NCI-H1417 treated with DMSO at 0.1 percent for 48 hours (cell line): ENCODE results near the gene SDE2.
"Not testable (repeated sequence)": the region's sequence is repeated elsewhere in the genome, so short reads cannot be mapped to it uniquely, and the experiment has no call there.

ENCODE experiments used
- DNase-seq: peaks from one replicate; lab custom pipeline; 2025; lab: John Stamatoyannopoulos, UW

Gene SDE2

DNA sequence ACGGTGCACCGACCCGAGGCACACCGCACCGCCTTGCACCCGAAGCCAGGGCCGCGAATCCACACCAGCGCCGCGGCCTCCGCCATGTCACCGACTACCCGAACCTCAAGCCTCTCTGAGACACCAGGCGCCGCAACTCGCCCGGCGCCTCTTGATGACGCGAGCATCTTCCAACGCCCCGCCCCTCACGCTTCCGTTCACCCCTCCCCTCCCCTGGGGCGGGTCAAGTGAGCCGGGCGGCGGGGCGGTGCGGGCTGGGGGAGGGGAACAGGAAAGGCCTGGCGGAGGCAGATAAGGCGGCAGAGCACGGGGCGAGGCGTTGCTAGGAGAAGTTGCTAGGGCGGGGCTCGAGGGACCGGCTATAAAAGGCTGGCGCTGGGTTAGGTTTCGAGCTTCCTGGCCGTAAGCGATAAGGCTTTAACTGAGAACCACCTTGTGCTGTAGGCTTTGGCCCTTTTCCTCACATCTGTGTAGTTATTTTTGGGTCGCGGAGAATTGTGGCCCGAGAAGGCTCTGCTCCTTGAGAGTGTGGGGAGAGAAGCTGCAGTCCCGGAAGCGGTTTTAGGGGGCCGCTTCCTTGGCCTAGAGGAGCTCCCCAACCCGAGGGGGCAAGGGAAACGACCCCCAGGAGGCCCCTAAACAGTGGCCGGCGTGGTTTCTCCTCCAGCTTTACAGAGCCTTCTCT, at the start of gene SDE2:
SDE2 (minus strand) TSS at position 117 of the 685 bp plus-strand sequence; CDS start at position 86, 31 bp downstream.
- DNase-seq: peak; percentile 94

DNA sequence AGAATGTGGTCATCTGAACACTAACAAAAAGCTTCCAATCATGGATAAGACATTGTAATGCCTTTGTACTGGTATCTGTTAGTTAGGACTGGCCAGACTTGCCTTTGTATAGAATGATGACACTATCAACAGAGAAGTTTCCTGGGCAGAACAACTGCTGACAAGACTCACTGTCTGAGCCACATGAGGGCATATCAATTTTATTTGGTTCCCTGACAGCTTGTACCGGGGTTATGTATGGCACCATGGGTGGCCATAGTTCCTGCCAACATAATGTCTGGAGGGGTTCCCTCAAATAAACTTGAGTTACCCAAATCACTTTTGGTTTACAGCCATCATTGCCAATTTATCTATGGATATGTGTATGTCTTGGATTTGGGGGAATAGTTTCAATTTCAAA, 49.7 kb upstream of the SDE2 start:
- DNase-seq: no peak

DNA sequence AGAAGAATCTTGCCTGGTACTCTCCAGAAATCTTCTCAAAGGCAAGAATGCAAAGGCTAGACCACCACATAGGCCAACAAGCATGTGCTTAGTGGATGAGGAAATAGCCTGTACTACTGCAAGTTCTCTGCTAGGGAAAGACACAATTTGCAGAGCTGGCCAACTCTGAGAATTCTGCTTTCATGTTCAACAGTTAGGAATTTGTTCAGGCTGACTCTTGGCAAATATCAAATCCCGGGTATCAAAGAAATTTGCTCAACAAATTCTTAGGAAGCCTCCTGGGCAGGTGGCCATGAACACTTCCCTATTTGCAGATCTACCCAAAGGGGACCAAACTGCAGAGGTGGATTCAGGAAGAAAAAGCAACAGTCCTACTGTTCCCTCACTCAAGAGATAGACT, 48.4 kb upstream of the SDE2 start:
- DNase-seq: no peak

DNA sequence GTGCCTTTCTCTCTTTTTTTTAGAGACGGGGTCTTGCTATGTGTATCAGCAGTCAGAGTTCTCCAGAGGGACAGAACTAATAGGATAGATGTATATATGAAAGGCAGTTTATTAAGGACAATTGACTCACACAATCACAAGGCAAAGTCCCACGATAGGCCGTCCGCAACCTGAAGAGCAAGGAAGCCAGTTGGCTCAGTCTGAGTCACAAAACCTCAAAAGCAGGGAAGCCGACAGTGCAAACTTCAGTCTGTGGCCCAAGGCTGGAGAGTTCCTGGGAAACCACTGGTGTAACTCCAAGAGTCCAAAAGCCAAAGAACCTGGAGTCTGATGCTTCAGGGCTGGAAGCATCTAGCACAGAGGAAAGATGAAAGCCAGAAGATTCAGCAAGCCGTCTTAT, 47.1 kb upstream of the SDE2 start:
- DNase-seq: no peak

DNA sequence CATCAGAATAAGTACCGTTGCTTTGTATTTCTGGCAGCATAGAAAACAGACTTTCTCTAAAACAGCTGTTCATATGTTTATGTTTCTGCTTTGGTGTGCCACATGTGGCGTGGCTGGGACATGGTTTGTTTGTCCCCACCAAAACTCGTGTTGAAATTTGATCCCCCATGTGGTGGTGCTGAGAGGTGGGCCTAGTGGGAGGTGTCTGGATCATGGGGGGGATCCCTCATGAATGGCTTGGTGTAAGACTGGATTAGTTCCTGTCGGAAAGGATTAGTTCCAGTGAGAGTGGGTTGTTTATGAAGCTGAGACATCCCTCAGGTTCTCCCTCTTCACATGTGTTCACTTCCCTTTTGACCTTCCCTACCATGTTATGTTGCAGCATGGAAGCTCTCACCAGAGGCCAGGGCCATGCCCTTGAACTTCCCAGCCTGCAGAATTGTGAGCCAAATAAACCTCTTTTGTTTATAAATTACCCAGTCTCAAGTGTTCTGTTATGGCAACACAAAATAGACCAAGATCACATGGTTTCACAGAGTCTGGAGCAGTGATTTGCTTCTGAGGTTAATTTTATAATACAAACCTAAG, 45.5 kb upstream of the SDE2 start:
- DNase-seq: no peak

DNA sequence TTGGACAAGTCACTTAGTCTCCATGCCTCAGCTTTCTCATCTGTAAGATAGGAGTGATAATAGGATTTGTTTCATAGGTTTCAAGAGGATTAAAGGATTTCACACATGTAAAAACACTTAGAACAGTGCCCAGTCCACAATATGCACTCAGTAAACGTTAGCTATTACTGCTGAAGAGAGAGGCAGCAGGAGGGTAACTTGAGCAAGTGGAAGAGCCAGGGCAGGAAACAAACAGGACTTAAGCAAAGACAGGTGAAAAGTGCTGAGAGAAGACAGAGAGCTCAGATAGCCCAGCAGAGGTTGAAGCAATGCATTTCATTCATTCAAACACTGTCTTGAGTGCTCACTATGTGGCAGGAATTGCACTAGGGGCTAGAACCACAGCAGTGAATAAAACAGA, 42.3 kb upstream of the SDE2 start:
- DNase-seq: no peak

DNA sequence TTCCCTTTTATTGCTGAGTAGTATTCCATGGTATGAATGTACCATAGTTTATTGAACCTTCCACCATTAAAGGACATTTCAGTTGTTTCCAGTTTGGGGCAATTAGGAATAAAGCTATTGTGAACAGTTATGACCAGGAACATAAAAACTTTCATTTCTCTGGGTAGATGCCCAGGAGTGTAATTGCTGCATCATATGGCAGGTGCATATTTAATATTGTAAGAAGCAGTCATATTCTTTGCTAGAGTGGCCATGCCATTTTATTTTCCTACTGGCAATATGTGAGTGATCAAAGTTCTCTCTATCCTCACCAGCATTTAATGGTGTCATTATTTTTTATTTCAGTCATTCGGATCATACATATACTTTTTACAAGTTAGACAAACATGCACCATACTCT, 39.5 kb upstream of the SDE2 start:
- DNase-seq: no peak

DNA sequence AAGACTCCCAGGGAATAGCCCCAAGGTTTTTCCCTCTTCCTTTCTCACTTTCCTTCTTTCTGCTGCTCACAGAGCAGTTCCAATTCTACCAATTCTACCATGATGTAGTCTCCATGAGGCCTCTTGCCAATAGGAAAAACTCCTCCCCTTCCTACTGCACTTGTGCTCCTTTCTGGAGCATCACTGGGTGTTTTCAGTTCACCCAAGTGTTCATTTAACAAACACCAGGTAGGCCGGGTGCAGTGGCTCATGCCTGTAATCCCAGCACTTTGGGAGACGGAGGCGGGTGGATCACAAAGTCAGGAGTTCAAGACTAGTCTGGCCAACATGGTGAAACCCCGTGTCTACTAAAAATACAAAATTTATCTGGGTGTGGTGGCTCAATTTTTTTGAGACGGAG, 36.8 kb upstream of the SDE2 start:
- DNase-seq: no peak

DNA sequence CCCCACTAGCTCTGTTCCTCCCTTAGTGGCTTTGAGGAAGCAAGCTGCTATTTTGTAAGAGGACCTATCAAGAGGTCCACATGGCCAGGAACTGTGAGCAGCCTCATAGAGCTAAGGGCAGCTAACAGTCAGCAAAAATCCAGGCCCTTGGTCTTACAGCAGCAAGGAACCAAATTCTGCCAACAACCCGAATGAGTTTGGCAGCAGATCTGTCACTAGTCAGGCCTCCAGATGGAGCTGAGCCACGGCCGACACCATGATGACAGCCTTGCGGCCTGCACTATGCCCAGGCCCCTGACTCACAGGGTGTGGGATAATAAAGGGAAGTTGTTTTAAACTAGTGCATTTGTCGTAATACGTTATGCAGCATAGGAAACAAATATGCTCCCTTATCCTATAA, 35.3 kb upstream of the SDE2 start:
- no peak for DNase-seq

DNA sequence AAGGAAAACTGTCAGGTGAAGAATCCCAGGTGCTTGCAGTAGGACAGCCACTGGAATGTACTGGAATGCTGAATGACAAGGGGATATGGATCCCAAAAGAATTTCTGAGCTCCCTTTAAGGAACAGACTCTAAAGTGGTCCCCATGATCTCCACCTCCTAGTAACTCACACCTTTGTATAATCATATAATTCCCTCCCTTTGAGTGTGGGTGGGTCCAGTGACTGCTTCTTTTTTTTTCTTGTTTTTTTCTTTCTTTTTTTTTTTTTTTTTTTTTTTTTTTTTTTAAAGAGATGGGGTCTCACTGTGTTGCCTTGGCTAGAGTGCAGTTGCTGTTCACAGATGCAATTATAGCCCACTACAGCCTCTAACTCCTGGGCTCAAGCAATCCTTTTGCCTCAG, 34.8 kb upstream of the SDE2 start:
- DNase-seq: no peak

DNA sequence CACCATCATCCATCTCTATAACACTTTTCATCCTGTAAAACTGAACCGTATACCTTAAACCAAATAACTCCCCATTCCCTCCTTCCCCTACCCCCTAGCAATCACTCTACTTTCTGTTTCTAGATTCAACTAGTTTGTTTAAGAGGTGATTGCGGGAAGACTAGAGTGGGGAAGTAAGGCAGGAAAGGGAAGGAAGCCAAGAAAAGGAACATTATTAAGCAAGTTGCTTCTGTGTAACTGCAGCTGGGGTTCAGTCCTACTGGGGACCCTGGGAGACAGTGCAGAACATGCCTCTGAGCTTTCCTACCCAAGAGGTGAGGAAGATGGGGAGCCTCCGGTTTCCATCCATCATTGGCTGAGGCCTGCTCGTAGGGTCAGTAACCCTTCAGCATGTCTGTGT, 34.4 kb upstream of the SDE2 start:
- no peak for DNase-seq

DNA sequence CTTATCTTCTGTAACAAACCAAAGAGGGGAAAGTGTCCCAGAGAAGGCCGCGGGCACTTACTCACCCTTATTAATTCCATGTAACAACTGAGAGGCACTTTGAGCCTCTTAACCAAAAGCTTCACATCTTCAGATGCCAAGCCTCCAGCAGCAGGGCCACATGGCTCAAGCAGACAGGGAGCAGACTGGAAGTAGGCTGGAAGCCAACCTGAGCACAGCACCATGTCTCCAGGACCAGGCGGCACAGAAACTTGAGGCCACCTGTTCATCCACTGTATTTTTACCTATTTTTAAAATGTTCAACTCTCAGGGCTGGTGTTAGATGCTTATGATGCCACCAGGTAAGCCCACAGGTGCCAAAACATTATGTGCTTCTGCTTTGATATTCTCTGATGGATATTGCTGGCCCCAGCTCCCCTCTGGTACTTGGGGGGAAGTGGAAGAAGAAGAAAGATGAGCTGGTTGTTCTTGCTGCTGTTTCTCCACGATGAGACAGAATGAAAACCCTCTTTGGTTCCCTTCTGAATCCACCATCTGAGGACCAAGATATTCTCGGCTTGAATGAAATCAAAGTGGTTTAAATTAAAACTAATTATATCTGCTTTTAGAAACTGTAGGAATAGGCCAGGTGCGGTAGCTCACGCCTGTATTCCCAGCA, 30.6 kb upstream of the SDE2 start:
- no peak for DNase-seq

DNA sequence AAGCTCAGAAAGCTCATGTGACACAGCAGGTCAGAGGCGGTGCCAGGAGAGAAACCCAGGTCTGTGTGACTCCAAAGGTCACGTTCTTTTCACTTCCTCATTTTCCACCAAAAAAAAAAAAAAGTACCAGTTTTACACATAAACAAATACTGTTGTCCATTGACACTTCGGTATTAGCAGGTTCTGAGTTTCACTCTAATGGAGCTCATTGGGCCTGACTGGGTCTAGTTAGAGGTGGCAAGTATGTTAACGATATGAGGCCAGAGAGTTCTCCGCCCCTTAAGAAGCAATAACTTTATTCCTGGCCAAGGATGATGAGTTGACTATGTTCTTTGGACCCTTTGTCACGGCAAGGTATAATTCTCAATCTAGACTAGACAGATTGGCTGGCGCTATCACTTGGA, 30.0 kb upstream of the SDE2 start:
- DNase-seq: no peak

DNA sequence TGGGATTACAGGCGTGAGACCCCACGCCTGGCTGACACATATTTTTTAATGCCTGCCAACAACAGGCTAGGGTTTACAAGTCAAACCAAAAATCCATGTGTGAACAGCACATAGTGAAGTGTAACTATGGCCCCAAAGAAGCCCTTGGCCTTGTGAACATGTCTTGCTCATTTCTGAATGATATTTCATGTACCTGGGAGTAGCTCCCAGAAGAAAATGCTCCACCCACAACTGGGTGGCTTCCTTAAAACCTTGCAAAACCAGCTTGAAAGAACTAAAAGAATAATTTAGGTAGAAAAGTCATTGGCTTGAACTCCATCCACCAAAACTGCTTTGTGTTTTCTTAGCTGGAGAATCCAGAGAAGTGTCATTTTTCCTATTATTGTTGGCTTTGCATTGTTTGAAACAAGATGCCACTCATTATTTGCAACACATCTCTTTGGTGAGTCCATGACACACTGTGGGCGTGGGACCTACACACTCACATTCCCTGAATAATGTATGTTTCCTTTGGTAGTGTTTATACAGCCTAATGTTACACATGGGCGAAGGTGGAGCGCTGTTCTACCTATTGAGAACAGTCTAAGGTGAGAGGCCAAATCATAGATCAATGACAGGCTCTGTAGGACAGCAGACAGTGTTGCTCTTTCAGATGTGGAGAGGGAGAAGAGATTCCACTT, 28.5 kb upstream of the SDE2 start:
- DNase-seq: no peak

DNA sequence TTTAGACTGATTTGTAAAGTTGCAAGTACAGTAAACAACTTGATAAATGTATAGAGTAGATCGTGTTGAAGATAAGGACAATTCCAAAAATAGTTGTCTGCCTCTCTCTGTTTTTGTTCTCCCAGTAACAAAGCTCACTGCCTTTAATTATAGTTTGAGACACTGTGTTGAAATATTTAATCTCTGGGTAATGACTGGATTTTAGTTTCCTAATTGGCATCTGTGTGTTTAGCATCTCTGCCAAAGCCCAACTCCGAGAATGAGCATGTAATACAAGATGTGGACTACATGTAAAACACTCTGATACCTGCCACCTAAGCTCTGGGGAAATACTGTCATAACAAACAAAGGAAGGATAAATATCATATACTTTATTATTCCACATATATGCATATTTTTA, 27.7 kb upstream of the SDE2 start:
- no peak for DNase-seq

DNA sequence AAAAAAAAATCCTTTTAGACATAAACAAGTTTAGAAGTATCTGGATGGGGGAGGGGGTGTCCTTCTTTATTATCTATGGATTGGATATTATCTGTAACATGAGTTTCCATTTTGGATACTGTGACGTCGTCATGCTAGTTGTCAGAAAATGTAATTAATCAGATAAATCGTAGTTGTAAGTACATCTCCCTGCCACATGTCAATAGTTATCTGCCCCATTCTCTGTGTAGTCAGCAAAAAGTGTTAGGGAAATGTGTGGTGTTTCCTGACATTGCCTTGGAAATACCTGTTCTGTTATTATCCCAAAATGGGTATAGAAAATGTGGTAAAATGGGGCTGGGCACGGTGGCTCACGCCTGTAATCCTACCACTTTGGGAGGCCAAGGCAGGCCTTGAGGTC, 24.6 kb upstream of the SDE2 start:
- DNase-seq: no peak

DNA sequence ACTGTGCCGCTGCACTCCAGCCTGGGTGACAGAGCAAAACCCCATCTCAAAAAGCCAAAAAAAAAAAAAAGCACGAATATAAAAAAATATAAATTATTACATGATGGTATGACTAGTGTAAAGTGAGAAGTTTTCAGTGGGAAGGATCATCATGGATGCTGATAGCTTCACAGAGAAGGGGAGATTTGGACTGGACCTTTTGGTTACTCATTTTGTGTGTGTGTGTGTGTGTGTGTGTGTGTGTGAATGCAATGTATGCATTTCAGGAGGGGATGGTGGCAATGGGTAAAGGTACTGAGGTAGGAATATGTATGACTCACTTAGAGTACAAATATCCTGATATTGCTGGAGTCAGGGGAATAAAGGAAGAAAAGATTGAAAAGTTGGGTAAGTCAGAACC, 22.7 kb upstream of the SDE2 start:
- no peak for DNase-seq

DNA sequence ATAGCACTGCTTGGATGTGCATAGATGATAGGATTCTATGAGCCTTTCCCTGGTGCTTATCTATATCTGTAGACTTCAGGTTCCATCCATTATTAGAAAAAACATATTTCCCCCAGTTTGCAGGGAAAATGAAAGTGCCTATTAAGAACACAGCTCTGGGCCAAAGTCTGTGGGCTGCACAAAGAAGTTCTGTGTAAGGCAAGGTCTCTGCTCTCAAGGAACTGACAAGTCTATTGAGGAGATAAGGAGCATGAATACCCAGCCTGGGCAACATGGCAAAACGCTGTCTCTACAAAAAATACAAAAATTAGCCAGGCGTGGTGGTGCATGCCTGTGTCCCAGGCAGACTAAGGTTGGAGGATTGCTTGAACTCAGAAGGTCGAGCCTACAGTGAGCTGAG, 22.3 kb upstream of the SDE2 start:
- DNase-seq: no peak

DNA sequence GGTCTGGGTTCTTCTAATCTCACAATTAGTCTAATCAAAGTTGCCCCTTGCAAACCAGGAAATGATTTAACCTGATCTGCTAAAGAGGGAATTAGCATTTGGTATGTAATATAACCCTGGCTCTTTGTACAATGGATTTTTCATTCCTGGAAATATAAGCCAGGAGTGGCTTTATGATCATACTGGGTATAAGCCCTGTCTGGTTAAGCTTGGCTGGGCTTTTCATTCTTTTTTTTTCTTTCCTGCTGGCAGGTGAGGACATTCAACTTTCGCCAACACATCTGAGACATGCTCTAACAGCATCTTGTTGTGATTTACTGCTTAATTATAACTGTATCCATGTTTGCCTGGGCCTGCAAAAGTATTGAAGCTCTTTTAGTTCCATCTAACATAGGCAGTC, 20.4 kb upstream of the SDE2 start:
- DNase-seq: no peak

DNA sequence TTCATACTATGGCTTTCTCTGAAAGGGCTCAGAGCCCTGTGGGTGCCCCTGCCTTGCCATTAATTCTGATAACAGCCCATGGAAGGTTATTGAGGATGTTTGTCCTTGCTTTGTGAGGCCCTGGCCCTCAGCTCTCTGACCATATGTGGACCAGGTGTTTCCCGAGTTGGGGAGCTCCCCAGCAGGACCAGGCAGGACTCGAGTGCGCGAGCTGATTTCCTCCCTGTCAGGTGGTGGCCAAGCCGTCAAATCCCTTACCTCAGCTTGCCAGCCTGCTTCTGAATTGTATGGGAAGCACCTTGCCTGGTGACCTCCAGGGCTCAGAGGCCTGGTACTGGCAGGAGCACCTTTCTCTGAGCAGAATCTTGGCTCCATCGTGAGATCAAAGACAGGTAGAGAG, 17.9 kb upstream of the SDE2 start:
- no peak for DNase-seq

DNA sequence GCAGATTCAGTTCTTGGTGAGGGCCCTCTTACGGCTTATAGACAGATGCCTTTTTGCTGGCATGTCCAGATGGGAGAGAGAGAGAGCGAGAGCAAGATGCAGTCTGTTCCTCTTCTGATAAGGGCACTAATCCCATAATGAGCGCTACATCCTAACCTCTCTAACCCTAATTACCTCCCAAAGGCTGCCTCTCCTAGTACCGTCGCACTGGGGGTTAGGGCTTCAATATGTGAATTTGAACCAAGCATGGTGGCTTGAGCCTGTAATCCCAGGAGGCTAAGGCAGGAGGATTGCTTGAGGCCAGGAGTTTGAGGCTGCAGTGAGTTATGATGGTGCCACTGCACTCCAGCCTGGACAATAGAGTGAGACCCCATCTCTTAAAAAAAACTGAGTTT, 10.5 kb upstream of the SDE2 start:
- no peak for DNase-seq

DNA sequence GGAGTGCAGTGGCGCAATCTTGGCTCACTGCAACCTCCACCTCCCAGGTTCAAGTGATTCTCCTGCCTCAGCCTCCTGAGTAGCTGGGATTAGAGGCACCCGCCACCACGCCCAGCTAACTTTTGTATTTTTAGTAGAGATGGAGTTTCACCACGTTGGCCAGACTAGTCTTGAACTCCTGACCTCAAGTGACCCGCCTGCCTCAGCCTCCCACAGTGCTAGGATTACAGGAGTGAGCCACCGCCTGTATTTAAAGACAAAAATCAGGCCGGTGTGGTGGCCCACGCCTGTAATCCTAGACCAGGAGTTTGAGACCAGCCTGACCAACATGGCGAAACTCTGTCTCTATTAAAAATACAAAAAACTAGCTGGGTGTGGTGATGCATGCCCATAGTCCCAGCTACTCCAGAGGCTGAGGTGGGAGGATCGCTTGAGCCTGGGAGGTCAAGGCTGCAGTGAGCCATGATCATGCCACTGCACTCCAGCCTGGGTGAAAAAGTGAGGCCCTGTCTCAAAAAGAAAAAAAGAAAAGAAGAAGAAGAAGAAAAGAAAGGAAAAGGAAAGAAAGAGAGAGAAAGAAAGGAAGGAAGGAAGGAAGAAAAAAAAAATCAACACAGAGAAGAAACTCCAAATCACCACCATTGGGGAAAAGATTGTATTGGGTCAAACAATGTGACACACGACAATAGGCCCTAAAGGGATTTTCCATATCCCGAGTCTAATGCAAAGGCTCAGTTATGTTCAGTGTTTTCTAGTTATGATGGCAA, 8.2 kb upstream of the SDE2 start:
- not testable (repeated sequence) for DNase-seq
